GM19238 (cell line): ENCODE data around the gene CENPA.
A peak's percentile ranks its signal among the peaks of the same experiment; 100 is the strongest.
"Not testable (repeated sequence)": the region's sequence is repeated elsewhere in the genome, so short reads cannot be mapped to it uniquely, and the experiment has no call there.

Source experiments
- DNase-seq: peaks from one replicate; pipeline ENCODE4 v3.0.0; 2011; ENCODE audit warnings: low spot score; ENCODE audit not compliant: insufficient read length

Gene CENPA

GRCh38 chr2:26785431-26786206 is at the start of gene CENPA:
Gene CENPA, plus strand, starts transcription at chr2:26786056. Its CDS starts 141 bp downstream, at chr2:26786197.
- DNase-seq, result peak; percentile 99

DNA sequence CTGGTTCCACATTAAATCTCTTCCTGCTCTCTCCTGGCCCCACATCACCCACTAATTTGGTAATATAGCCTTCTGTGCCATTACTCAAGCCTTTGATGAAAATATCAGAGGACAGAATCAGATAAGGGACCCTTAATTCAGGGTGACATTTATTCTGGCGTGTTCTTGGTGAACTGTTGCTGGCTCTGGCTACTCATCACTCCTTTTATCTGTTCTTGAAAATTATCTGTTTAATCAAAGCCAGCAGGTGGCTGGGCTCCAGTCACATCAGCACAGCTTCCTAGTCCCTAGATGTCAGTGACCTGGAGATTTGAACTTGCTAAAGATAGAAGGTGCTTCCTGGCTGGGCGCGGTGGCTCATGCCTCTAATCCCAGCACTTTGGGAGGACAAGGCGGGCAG is 48.6 kb upstream of the CENPA start:
- DNase-seq, result no peak

DNA sequence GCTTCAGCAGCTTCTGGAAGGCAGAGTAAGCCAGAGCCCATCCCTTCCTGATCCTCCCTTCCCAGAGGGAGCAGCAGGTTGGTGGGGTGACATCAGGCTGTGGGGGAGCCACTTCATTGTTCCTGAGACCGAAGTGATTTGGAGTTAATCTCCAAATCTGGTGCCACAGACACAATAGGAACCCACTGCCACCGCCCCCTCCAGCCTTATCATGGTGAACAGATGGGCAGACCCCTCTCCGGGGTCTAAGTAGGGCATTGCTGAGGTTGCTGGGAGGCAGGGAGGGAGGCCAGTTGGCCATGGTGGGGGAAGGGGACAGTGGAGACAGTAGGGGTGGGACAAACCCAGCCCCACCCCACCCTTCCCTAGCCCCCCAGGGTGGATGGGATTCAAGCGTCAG is 47.4 kb upstream of the CENPA start:
- DNase-seq, result no peak

- DNase-seq, result no peak
Measured at GRCh38 chr2:26739514-26739913, 46.3 kb upstream of the CENPA start.

DNA sequence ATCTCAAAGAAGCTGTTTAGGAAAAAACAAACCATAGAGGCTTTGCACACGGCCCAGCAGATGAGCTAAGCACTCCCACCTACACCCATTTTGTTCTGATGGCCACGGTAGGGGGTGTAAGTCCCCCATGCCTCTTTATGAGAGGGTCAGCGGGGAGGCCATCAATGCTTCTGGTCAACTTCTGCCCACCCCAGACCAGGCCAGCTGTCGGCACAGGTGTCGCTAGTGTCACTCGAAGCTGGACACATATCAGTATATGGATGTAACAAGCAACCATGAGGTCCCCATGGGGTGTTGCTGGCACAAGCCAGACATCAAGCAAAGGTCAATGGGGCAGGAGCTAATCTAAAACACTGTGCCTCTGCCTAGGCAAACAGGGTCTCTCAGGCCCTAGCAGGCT is 45.5 kb upstream of the CENPA start:
- no peak for DNase-seq

GRCh38 chr2:26740890-26741302 is 45.0 kb upstream of the CENPA start:
- DNase-seq, result no peak

DNA sequence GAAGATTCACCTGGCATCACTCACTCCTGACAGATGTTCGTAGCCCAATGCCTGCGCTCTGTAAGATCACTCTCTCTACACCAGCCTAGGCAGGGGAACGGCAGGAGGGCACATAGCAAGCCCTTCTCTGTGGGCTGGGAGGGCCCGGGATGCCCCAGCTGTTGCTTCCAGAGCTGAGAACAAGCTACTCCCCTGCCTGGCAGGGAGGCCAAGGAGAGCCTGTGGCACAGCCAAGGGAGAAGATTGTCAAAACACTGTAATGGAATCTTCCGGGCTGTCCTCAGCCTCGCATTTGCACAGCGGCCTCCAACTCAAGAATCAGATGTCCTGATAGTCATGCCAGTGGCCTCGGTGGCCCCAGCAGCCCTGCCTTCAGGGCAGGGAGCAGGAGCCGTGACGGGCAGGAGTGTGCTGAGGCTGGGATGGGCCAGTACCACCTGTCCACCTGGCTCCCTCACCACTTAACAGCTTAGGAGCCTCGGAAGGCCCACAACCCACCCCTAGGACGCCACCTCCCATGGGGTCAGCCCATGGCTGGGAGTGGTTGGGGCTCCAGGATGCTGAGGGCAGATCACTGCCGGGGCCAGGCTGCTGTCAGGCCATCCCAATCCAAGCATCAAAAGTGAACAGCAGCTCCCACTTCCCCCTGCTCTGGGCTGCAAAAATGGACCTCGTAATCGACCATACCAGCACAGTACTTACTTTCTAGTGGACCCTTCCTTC is 43.6 kb upstream of the CENPA start:
- DNase-seq, result no peak

- DNase-seq, result no peak
Measured at GRCh38 chr2:26743852-26744251, 42.0 kb upstream of the CENPA start.

DNA sequence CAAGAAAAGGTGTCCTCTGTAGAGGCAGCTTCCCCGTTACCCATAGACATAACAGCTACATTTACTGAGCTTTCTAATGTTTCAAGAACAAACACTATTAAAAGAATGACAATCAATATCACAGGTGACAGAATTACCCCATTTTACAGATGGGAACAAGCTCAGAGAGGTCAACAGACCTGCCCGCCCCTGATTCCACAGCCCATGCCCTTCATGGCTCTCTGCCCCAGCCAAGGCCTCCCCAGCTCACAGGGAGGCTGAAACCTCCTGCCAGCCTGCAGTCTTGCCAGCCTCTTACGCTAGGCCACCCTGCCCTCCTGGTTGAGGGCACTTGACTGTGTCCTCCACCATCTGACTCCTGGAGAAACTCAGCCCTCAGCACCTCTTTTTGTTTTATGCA is 40.9 kb upstream of the CENPA start:
- DNase-seq, result no peak

DNA sequence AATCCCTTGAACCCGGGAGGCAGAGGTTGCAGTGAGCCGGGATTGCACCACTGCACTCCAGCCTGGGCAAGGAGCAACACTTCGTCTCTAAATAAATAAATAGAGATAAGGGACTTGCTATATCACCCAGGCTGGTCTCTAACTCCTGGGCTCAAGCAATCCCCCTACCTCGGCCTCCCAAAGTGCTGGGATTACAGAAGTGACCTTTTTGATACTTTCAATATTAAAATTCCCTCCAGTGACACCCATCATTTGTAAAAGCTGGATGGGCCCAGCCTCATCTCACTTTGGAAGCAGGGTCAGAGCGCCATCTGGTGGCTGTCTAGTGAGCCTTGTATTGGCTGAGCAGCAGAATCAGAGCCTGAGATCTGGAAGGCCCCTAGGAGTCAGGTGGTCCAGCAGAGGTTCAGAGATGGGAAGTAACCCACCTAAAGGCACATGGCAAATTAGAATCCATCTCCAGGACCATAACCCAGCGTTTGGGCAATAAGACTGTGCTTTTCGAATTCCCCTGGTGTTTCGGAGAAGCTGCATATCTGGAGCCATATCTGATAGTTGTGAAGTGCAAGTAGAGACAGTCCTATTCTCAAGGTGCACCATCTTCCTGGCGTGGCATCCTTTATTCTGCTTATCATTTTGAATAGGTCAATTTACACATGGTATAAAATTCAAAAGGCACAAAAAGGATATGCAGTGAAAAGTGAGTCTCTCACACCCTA is 40.1 kb upstream of the CENPA start:
- DNase-seq, result peak; percentile 59

- no peak for DNase-seq
Measured at GRCh38 chr2:26746934-26747333, 38.9 kb upstream of the CENPA start.

GRCh38 chr2:26749787-26750420 is 36.0 kb upstream of the CENPA start:
- not testable (repeated sequence) for DNase-seq

DNA sequence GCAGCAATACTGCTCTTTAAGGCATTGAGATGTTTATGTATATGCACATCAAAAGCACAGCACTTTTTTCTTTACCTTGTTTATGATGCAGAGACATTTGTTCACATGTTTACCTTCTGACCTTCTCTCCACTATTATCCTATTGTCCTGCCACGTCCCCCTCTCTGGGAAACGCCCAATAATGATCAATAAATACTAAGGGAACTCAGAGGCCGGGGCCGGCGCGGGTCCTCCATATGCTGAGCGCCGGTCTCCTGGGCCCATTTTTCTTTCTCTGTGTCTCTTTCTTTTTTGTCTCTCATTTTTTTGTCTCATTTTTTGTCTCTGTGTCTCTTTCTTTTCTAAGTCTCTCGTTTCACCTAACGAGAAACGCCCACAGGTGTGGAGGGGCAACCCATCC is 35.4 kb upstream of the CENPA start:
- not testable (repeated sequence) for DNase-seq

- no peak for DNase-seq
Measured at GRCh38 chr2:26752656-26753055, 33.2 kb upstream of the CENPA start.

GRCh38 chr2:26754539-26754938 is 31.3 kb upstream of the CENPA start:
- no peak for DNase-seq

DNA sequence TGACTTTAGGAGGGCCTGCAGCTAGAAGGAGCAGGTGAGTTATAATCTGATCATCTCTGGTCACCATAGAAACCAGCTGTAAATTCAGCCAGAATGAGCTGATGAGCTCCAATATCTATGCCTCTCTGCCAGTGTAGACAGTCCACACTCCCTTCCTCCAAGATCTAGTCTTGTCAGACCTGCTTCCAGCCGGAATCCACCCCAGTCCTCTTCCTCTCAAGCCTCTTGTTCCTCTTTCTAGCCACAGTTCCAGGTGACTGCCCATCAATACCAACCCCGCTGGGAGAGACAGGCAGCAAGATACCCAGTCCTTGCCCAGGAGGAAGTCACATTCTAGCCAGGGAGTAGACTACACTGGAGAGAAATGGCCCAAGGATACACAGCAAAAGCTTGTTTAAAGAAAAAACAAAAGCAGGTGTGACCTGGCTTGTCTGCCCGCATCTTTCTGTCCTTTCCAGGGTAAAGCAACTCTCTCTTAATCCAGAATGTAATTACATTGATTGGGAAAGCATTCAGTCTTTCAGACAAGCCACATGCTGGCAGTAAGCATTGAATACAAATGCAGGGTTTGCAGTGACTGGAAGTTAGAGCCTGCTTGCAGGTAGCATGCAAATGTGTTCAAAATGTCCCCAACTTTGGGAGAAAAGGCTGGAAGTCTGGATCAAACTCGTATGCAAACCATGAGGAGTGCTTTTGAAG is 30.7 kb upstream of the CENPA start:
- no peak for DNase-seq

DNA sequence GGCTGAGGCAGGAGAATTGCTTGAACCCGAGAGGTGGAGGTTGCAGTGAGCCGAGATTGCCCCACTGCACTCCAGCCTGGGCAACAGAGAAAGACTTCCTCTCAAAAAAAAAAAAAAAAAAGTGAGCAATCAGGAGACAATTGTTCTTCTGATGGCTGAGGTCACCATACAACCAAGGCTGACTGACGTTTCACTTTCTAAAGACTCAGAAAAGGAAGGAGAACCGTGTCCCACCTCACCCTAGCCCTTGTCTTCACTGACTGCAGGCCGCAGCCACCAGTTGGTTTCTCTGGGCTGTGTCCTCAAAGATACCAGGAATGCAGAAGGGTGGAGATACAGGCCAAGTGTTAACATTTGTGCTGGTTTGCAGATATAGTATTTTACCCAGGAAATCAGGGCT is 29.5 kb upstream of the CENPA start:
- no peak for DNase-seq

GRCh38 chr2:26757873-26758789 is 27.7 kb upstream of the CENPA start:
- DNase-seq, result no peak

DNA sequence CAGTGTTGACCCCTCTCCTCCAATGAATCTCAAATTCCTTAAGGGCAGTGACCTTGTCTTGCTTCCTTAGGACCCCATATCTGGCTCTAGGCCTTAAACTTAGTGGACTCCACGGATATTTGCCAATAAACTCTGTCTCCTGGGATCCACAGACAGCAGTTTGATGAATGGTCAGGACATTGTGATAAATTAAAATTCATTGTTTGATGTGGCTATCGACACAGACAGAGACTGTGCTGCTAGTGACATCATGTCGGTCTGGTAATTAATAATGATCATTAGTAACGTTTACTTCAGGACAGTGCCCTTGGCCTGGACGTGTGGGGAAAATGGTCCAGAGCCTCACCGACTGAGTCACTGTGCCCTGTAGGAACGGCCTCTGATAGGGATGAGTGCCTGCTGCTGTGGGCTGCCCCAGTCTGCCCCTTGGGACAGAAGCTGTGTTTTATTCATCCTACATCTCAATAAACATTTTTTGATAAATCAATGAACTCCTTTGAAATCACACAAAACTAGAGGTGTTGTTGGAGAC is 27.0 kb upstream of the CENPA start:
- no peak for DNase-seq

DNA sequence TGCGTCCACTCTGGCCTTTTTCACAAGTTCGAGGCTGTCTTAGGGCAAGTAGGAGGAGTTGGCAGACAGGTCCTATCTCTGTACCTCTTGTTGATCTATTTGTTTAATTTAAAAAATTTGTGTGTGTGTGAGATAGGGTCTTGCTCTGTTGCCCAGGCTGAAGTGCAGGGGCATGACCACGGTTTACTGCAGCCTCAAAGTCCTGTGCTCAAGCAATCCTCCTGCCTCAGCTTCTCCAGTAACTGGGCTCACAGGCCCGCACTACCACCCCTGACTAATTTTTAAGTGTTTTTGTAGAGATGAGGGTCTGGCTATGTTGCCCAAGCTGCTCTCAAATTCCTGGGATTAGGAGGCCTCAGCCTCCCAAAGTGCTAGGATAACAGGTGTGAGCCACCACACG is 26.0 kb upstream of the CENPA start:
- DNase-seq, result no peak
